ENCODE data around the gene SLC25A6.

The SLC25A6 gene

DNA sequence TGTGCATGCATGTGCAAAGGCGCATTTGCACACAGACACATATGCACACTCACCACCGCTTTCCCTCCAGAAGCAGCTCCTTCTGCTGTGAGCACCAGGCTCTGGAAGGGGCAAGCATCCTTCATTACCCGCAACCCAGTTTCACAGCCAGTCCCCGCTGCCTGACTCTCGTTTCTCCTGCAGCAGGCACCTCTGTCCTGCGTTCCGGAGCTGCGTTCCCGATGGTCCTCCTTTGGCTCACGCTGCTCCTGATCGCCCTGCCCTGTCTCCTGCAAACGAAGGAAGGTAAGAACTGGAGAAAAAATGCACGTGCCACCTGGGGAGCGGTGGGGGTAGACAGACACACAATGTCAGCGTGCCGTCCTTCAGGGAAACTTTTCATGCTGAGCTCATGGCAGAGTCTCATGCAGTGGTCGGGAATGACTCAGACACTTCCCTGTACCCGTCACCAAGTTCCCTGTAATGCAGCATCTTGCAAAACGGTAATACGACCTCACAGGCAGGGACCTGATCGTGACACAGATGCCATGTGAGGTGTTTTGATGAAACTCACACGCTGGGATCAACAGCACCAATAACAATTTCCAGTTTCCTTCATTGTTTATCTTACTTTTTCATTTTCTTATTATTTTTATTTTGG lies 50.2 kb downstream of the SLC25A6 start:
- Histone ChIP-seq H3F3A (ENCODE audit: insufficient read depth, low read length) (no peaks in the 10 kb centered on the region), H3K4me3 (ENCODE audit: low read depth, low read length, poor library complexity, severe bottlenecking) (no peak overlapping the region), H3K27me3 (ENCODE audit: insufficient read depth, low read length) (peaks cover 4% of the 10 kb centered on the region; the same call in 1 of the 2 replicates), H4K20me1 (ENCODE audit: insufficient read depth, low read length) (no peaks in the 10 kb centered on the region), H3K9me3 (ENCODE audit: low read length) (no peaks in the 10 kb centered on the region), H3K36me3 (ENCODE audit: insufficient read depth, low read length) (no peaks in the 10 kb centered on the region), H3K4me1 (ENCODE audit: insufficient read depth, low read length, severe bottlenecking) (no peaks in the 10 kb centered on the region), H3K79me2 (ENCODE audit: insufficient read depth, low read length) (no peaks in the 10 kb centered on the region), H3K4me2 (ENCODE audit: low read length) (no peak overlapping the region), H3K9me2 (ENCODE audit: low read depth, low read length) (no peaks in the 10 kb centered on the region), H3K9ac (ENCODE audit: low read length) (no peak overlapping the region), H3K27ac (ENCODE audit: low read depth, low read length, poor library complexity, severe bottlenecking) (no peak overlapping the region), H2AFZ (ENCODE audit: low read length) (no peak overlapping the region)
- no peak for TF ChIP-seq EZH2 (IDR thresholded peaks at IDR 0.05; ENCODE audit: borderline replicate concordance, low read length)
- TF ChIP-seq, protein P1, sequence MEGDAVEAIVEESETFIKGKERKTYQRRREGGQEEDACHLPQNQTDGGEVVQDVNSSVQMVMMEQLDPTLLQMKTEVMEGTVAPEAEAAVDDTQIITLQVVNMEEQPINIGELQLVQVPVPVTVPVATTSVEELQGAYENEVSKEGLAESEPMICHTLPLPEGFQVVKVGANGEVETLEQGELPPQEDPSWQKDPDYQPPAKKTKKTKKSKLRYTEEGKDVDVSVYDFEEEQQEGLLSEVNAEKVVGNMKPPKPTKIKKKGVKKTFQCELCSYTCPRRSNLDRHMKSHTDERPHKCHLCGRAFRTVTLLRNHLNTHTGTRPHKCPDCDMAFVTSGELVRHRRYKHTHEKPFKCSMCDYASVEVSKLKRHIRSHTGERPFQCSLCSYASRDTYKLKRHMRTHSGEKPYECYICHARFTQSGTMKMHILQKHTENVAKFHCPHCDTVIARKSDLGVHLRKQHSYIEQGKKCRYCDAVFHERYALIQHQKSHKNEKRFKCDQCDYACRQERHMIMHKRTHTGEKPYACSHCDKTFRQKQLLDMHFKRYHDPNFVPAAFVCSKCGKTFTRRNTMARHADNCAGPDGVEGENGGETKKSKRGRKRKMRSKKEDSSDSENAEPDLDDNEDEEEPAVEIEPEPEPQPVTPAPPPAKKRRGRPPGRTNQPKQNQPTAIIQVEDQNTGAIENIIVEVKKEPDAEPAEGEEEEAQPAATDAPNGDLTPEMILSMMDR (IDR thresholded peaks at IDR 0.05; ENCODE audit: low read length) = no peak

DNA sequence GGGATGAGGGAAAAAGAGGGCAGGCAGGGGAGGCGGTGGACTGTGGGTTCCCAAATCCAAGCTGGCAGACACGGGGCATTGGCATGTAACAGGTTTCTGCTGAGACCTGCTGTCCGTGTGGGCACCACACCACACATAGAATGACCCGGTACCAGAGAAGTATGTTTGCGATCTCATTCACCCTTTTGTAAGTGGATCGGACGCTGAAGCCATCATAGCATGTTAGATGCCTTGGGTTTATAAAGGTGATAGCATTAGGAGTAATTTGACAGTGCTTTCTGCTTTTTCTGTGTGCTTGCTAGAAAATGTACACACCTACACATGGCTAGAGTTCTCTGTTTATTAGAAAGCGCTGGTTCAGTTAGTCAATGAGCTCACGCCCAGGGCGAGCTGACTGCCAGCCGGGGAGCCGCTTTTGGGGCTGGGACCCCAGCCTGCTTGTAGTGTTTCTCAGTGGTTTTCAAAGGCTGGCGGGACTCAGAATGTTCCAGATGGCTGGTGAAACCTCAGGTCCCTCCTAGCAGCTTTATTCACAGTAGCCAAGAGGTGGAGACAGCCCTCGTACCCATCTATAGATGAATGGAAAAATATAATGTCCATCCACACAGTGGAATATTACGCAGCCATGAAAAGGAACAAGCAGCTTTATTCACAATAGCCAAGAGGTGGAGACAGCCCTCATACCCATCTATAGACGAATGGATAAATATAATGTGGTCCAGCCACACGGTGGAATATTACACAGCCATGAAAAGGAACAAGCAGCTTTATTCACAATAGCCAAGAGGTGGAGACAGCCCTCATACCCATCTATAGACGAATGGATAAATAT lies 54.7 kb downstream of the SLC25A6 start:
- Histone ChIP-seq H3K4me2 (ENCODE audit: low read length) (no peak overlapping the region), H3K79me2 (ENCODE audit: insufficient read depth, low read length) (no peaks in the 10 kb centered on the region), H4K20me1 (ENCODE audit: insufficient read depth, low read length) (no peaks in the 10 kb centered on the region), H3K9ac (ENCODE audit: low read length) (no peak overlapping the region), H3K4me1 (ENCODE audit: insufficient read depth, low read length, severe bottlenecking) (no peaks in the 10 kb centered on the region), H2AFZ (ENCODE audit: low read length) (no peak overlapping the region), H3K27ac (ENCODE audit: low read depth, low read length, poor library complexity, severe bottlenecking) (no peak overlapping the region), H3K4me3 (ENCODE audit: low read depth, low read length, poor library complexity, severe bottlenecking) (no peak overlapping the region), H3K9me3 (ENCODE audit: low read length) (no peaks in the 10 kb centered on the region), H3F3A (ENCODE audit: insufficient read depth, low read length) (no peaks in the 10 kb centered on the region), H3K9me2 (ENCODE audit: low read depth, low read length) (no peaks in the 10 kb centered on the region), H3K27me3 (ENCODE audit: insufficient read depth, low read length) (peaks cover 4% of the 10 kb centered on the region; the same call in 1 of the 2 replicates), H3K36me3 (ENCODE audit: insufficient read depth, low read length) (no peaks in the 10 kb centered on the region)
- TF ChIP-seq EZH2 (IDR thresholded peaks at IDR 0.05; ENCODE audit: borderline replicate concordance, low read length) = no peak
- TF ChIP-seq, protein P1 (IDR thresholded peaks at IDR 0.05; ENCODE audit: low read length) = no peak

DNA sequence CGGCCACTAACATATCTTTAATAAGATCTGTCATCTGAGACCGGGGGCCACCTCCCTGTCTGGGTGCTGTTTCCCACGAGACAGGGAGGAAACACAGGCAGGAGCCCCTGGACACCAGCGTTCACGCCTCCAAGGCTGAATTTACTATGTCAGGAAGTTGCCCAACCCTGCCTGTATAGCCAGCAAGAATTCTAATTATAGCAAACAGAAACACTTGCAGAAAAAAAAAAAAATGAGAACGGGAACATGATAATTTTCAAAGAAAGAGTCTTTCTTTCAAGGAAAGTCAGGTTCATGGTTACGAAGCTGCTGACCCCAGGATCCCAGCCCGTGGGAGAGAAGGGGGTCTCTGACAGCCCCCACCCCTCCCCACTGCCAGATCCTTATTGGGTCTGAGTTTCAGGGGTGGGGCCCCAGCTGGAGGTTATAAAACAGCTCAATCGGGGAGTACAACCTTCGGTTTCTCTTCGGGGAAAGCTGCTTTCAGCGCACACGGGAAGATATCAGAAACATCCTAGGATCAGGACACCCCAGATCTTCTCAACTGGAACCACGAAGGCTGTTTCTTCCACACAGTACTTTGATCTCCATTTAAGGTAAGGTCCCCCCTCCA lies 55.5 kb downstream of the SLC25A6 start, which contains the start of gene IL3RA:
Gene IL3RA (plus strand): TSS at position 455 of the 613 bp plus-strand sequence. CDS start 4,981 bp downstream, outside the sequence.
- H3K9me3 ChIP-seq (ENCODE audit: low read length) = no peaks in the 10 kb centered on the region
- no peaks in the 10 kb centered on the region for H3F3A ChIP-seq (ENCODE audit: insufficient read depth, low read length)
- no peak within 1 kb of the TSS for H2AFZ ChIP-seq (ENCODE audit: low read length)
- no peak within 1 kb of the TSS for H3K9ac ChIP-seq (ENCODE audit: low read length)
- no peaks in the 10 kb centered on the region for H3K4me1 ChIP-seq (ENCODE audit: insufficient read depth, low read length, severe bottlenecking)
- no peaks in the 10 kb centered on the region for H4K20me1 ChIP-seq (ENCODE audit: insufficient read depth, low read length)
- no peak within 1 kb of the TSS for H3K27ac ChIP-seq (ENCODE audit: low read depth, low read length, poor library complexity, severe bottlenecking)
- H3K4me3 ChIP-seq (ENCODE audit: low read depth, low read length, poor library complexity, severe bottlenecking) = no peak within 1 kb of the TSS
- TF ChIP-seq EZH2 (IDR thresholded peaks at IDR 0.05; ENCODE audit: borderline replicate concordance, low read length) = no peak
- TF ChIP-seq, protein P1 (IDR thresholded peaks at IDR 0.05; ENCODE audit: low read length) = no peak
- no peaks in the 10 kb centered on the region for H3K9me2 ChIP-seq (ENCODE audit: low read depth, low read length)
- no peak within 1 kb of the TSS for H3K4me2 ChIP-seq (ENCODE audit: low read length)
- no peaks in the 10 kb centered on the region for H3K79me2 ChIP-seq (ENCODE audit: insufficient read depth, low read length)
- peaks cover under 1% of the 10 kb centered on the region; the same call in 1 of the 2 replicates for H3K27me3 ChIP-seq (ENCODE audit: insufficient read depth, low read length)
- H3K36me3 ChIP-seq (ENCODE audit: insufficient read depth, low read length) = no peaks in the 10 kb centered on the region

Data from OCI-LY1 (cell line).